Spleen (tissue), 7 donors: ENCODE measurements around the gene TKTL1.

Experiments
- CTCF ChIP-seq, 11 experiments: fragments of 200-600 bp in 7 of 11; fragments of 450-650 bp in 4 of 11; sonication (generic) in 4 of 11; IDR thresholded peaks in 8 of 11; conservative IDR thresholded peaks in 3 of 11; 1 replicate in 7 of 11; 2 replicates in 4 of 11; pipeline versions ENCODE4 v1.4.0 to v1.8.0; 2016 to 2021; ENCODE audit warnings: antibody characterized with exemption in 11 of 11, inconsistent platforms in 4 of 11, mild to moderate bottlenecking in 1 of 11
- POLR2A ChIP-seq, 3 donors: fragments of 450-650 bp; IDR thresholded peaks; one replicate each; pipeline ENCODE4 v1.5.1; 2017; ENCODE audit warnings: antibody characterized with exemption in 3 of 3, mild to moderate bottlenecking in 1 of 3
- POLR2AphosphoS5 ChIP-seq, 3 donors: sonication (generic); formaldehyde crosslinking; IDR thresholded peaks; one replicate each; pipeline ENCODE4 v1.5.1; 2017; ENCODE audit warnings: antibody characterized with exemption in 3 of 3
- donor health status: DM: no; HTN: no; CAD: no; lungs with moderate emphysema.
- donor health status: DM: no; HTN: no; CAD: no.
- donor health status: DM: no; HTN: no; CAD: no.

GRCh38 chrX:154355776-154356140 is 60.2 kb downstream of the TKTL1 start:
- TF ChIP-seq CTCF (IDR thresholded peaks at IDR 0.05 in 8 of 11, conservative IDR thresholded peaks at IDR 0.05 in 3 of 11) (no peak), POLR2A (IDR thresholded peaks at IDR 0.05) (no peak), POLR2AphosphoS5 (IDR thresholded peaks at IDR 0.05) (peak in 1 of 3 donors; percentile 1)
